Breast epithelium (tissue), 3 donors: ENCODE data around the gene HIC1.

Experiments
- CTCF ChIP-seq, 3 donors: fragments of 450-650 bp; IDR thresholded peaks; one replicate each; pipeline ENCODE4 v1.5.1; 2016 to 2017; ENCODE audit warnings: antibody characterized with exemption in 3 of 3, mild to moderate bottlenecking in 3 of 3, moderate library complexity in 3 of 3
- POLR2A ChIP-seq: fragments of 450-650 bp; IDR thresholded peaks from one replicate; pipeline ENCODE4 v1.6.1; 2016; ENCODE audit warnings: antibody characterized with exemption, mild to moderate bottlenecking, moderate library complexity
- POLR2AphosphoS5 ChIP-seq, 3 donors: sonication (generic); formaldehyde crosslinking; IDR thresholded peaks; one replicate each; pipeline ENCODE4 v1.6.1; 2017; ENCODE audit warnings: antibody characterized with exemption in 3 of 3

- TF ChIP-seq CTCF (IDR thresholded peaks at IDR 0.05) (no peak), POLR2AphosphoS5 (IDR thresholded peaks at IDR 0.05) (no peak), POLR2A (no peak)
Measured at GRCh38 chr17:2037155-2037554, 17.7 kb upstream of the HIC1 start.
